ENCODE measurements around the gene FOXL2. TPM values are rescaled to one million over a fixed set of nuclear protein-coding genes. Genes with fewer than 3 reads are reported as not detected.

The FOXL2 gene
- total and polyA plus RNA-seq, 9 of the 15 experiments (the other 6 are each of a cell fraction or from before 2014, with no cell fraction given), result 0.27 to 22.1 (median 3.2) TPM

GRCh38 chr3:138936741-138937689 lies 9.9 kb downstream of the FOXL2 start:
- peaks cover 12% of the 10 kb centered on the region for H3K36me3 ChIP-seq (ENCODE audit: control insufficient read depth, insufficient read depth, low read length)
- peaks cover 10 to 43% of the 10 kb centered on the region in 2 experiments; a peak in 4 of 5 replicates for H3K4me1 ChIP-seq (replicated peaks in 1 of 2; ENCODE audit: control insufficient read depth in 2 of 2, insufficient read depth in 2 of 2, low read length in 2 of 2)
- no TSS peak for BruUV-seq (replicated peaks)
- H3K9me3 ChIP-seq (replicated peaks; ENCODE audit: control insufficient read depth, insufficient read depth, low read depth, low read length), result no peaks in the 10 kb centered on the region
- no peaks in the 10 kb centered on the region for H3K9me1 ChIP-seq (ENCODE audit: control insufficient read depth, insufficient read depth, low read length)
- ATAC-seq (no peak), DNase-seq (ENCODE audit: extremely low read depth in 1 of 4, low spot score in 3 of 4) (no peak), FAIRE-seq (no peak)
- no peak overlapping the region for H3K27ac ChIP-seq (ENCODE audit: extremely low read depth, low read depth, low read length)
- H3K4me3 ChIP-seq, result no peak overlapping the region
- POLR2A ChIA-PET, result interaction anchor here (0.9 to 1.6 kb wide), 7 partner anchors 8 to 811 kb away, joined by 3 to 10 read pairs (median 5); partner anchors contain the start of genes FOXL2 and FOXL2NB
- 91% methylated on average over 38 of the region's 45 CpGs for WGBS (ENCODE audit: insufficient coverage, low coverage, missing lambda C conversion rate)
- peak overlapping the region; percentile 75 for H3K4me2 ChIP-seq (ENCODE audit: insufficient read depth, low read length)
- no peaks in the 10 kb centered on the region for H3K27me3 ChIP-seq (ENCODE audit: control insufficient read depth in 2 of 2, insufficient read depth in 2 of 2, low read length in 2 of 2)
- CTCF ChIA-PET (ENCODE audit: low intra/inter-chr PET ratio), result interaction anchor here (0.6 to 1.9 kb wide), 2 partner anchors 43 to 1927 kb away, joined by 6 to 8 read pairs; no protein-coding TSS in a partner anchor
- H3K9ac ChIP-seq (ENCODE audit: insufficient read depth in 1 of 2, low read depth in 2 of 2, low read length in 2 of 2), result no peak overlapping the region
- intact Hi-C loops (cut with micrococcal nuclease) (loop anchor here (5.0 kb wide), 1 partner anchor 390 kb away; no protein-coding TSS in a partner anchor), in situ Hi-C loops (cut with MboI) (loop anchor here (5.0 to 25.0 kb wide), 3 partner anchors 395 to 875 kb away; no protein-coding TSS in a partner anchor)
- peak; percentile 92 for TF ChIP-seq ZBTB33 (CRISPR knock-in tag; IDR thresholded peaks at IDR 0.05)
- peak; percentile 82 for TF ChIP-seq NFIC (IDR thresholded peaks at IDR 0.05)
- TF ChIP-seq, protein P1, sequence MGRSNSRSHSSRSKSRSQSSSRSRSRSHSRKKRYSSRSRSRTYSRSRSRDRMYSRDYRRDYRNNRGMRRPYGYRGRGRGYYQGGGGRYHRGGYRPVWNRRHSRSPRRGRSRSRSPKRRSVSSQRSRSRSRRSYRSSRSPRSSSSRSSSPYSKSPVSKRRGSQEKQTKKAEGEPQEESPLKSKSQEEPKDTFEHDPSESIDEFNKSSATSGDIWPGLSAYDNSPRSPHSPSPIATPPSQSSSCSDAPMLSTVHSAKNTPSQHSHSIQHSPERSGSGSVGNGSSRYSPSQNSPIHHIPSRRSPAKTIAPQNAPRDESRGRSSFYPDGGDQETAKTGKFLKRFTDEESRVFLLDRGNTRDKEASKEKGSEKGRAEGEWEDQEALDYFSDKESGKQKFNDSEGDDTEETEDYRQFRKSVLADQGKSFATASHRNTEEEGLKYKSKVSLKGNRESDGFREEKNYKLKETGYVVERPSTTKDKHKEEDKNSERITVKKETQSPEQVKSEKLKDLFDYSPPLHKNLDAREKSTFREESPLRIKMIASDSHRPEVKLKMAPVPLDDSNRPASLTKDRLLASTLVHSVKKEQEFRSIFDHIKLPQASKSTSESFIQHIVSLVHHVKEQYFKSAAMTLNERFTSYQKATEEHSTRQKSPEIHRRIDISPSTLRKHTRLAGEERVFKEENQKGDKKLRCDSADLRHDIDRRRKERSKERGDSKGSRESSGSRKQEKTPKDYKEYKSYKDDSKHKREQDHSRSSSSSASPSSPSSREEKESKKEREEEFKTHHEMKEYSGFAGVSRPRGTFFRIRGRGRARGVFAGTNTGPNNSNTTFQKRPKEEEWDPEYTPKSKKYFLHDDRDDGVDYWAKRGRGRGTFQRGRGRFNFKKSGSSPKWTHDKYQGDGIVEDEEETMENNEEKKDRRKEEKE (IDR thresholded peaks at IDR 0.05; ENCODE audit: borderline replicate concordance in 1 of 2, control insufficient read depth in 1 of 2, low read depth in 2 of 2, low read length in 1 of 2), result no peak
- TF ChIP-seq ATF1 (CRISPR knock-in tag; IDR thresholded peaks at IDR 0.05), result no peak
- no peak for TF ChIP-seq ATF1 (tag; IDR thresholded peaks at IDR 0.05)
- peak; percentile 32 for TF ChIP-seq RBM22 (IDR thresholded peaks at IDR 0.05; ENCODE audit: low read depth, low read length, poor library complexity, severe bottlenecking)
- TF ChIP-seq KDM2B (CRISPR knock-in tag; IDR thresholded peaks at IDR 0.05), result no peak
- no peaks in the 10 kb centered on the region; the same call in 1 of the 2 replicates for H4K20me1 ChIP-seq (replicated peaks; ENCODE audit: control insufficient read depth, insufficient read depth, low read length)
- H2AFZ ChIP-seq (ENCODE audit: low read depth, low read length), result peak overlapping the region; percentile 92
- H3K79me2 ChIP-seq (ENCODE audit: control insufficient read depth, insufficient read depth, low read length), result peaks cover 12% of the 10 kb centered on the region; the same call in 2 of the 3 replicates
